Muscle of leg (tissue), 11 donors: ENCODE measurements around the gene WNT1. TPM values are rescaled to one million over a fixed set of nuclear protein-coding genes. Genes with fewer than 3 reads are reported as not detected.

ENCODE experiments used
- DNase-seq: peaks from one replicate; pipeline ENCODE4 v3.0.0; 2013
- H3K27ac ChIP-seq: one replicate; pipeline ENCODE4 v1.5.1; 2013; ENCODE audit warnings: mild to moderate bottlenecking, low read length, control low read depth
- H3K27me3 ChIP-seq: one replicate; pipeline ENCODE4 v1.6.1; 2013; ENCODE audit warnings: low read length; ENCODE audit not compliant: control insufficient read depth, insufficient read depth
- H3K36me3 ChIP-seq: one replicate; pipeline ENCODE4 v1.6.1; 2013; ENCODE audit warnings: low read length; ENCODE audit not compliant: control insufficient read depth, insufficient read depth
- H3K4me1 ChIP-seq: one replicate; pipeline ENCODE4 v1.6.1; 2013; ENCODE audit warnings: low read length; ENCODE audit not compliant: control insufficient read depth, insufficient read depth
- H3K4me3 ChIP-seq: one replicate; pipeline ENCODE4 v1.5.1; 2013; ENCODE audit warnings: low read length, control low read depth
- H3K9me3 ChIP-seq: replicated peaks from 2 replicates; pipeline ENCODE4 v1.6.1; 2013; ENCODE audit warnings: low read depth, low read length; ENCODE audit not compliant: control insufficient read depth
- WGBS: methylation state at CpG from one replicate; pipeline ENCODE4 v1.1.5; 2013; ENCODE audit warnings: missing lambda C conversion rate; ENCODE audit not compliant: insufficient coverage; 5-methylcytosine and 5-hydroxymethylcytosine counted together
- polyA plus RNA-seq, 8 donors: library from polyadenylated mRNA; unstranded; fragments of 120-200 nt; gene quantifications; one replicate each; pipeline versions ENCODE4 v1.2.1 to v1.2.3, GENCODE V29; 2013; ENCODE audit warnings: inconsistent platforms in 1 of 8, low replicate concordance in 1 of 8; ENCODE audit not compliant: insufficient read length in 8 of 8, insufficient read depth in 1 of 8
- total RNA-seq: library from RNA; stranded (reverse); fragments of 120-200 nt; gene quantifications from one replicate; pipeline ENCODE4 v1.2.4, GENCODE V29; 2013

The WNT1 gene
- total and polyA plus RNA-seq, 9 donors: 0.14 to 0.21 (median 0.17) TPM; not detected in 4

- DNase-seq: no peak
- Histone ChIP-seq H3K4me3 (no peak overlapping the region), H3K36me3 (peaks cover 43% of the 10 kb centered on the region), H3K9me3 (no peaks in the 10 kb centered on the region), H3K27me3 (no peaks in the 10 kb centered on the region), H3K4me1 (no peaks in the 10 kb centered on the region), H3K27ac (no peak overlapping the region)
- no CpG with 5 or more reads among the region's 4 CpGs for WGBS
These were observed 34.9 kb upstream of the WNT1 start for GRCh38 chr12:48943221-48943620.

- Histone ChIP-seq H3K9me3 (no peaks in the 10 kb centered on the region), H3K27ac (no peak overlapping the region), H3K36me3 (peaks cover 14% of the 10 kb centered on the region), H3K4me3 (no peak overlapping the region), H3K4me1 (no peaks in the 10 kb centered on the region), H3K27me3 (no peaks in the 10 kb centered on the region)
- DNase-seq: no peak
These were observed 31.9 kb upstream of the WNT1 start for GRCh38 chr12:48946205-48946604.

DNA sequence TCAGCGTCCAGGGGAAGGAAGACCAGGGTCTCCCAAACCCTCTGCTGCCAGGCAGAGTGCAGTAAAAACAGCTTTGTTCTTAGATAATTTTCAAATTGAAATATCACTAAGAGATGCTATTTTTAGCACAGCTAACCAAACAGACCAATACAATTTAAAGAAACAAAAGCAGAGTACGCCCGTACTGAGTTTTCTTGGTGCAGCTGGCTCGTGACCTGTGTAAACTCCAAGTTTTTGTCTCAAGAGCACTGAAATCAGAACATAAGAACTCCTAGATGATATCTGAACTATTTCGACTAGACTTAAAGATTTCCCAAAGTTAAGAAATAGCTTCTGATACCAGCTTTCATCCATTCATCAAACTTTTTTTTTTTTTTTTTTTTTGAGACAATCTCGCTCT, 31.2 kb upstream of the WNT1 start:
- peaks cover 7% of the 10 kb centered on the region for H3K36me3 ChIP-seq
- DNase-seq: no peak
- WGBS: 79% methylated on average over 4 of the region's 6 CpGs
- no peaks in the 10 kb centered on the region for H3K27me3 ChIP-seq
- H3K4me3 ChIP-seq: no peak overlapping the region
- no peak overlapping the region for H3K27ac ChIP-seq
- no peaks in the 10 kb centered on the region for H3K4me1 ChIP-seq
- no peaks in the 10 kb centered on the region for H3K9me3 ChIP-seq

DNA sequence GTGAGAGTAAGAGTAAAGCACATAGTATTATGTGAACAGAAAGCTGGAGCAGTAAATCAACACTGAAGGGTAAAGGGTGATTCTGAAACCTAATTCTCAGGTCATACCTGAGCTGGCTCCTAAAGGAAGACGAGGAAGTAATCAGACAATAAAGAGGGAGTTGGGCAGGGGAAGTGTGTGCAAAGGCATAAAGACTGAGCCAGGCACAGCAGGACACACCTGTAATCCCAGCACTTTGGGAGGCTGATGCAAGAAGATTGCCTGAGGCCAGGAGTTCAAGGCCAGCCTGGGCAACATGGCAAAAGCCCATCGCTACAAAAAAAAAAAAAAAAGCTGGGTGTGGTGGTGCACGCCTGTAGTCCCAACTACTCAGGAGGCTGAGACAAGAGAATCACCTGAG, 30.4 kb upstream of the WNT1 start:
- H3K27me3 ChIP-seq: no peaks in the 10 kb centered on the region
- no peak overlapping the region for H3K4me3 ChIP-seq
- peaks cover 14% of the 10 kb centered on the region for H3K36me3 ChIP-seq
- WGBS: 93% methylated on average over 2 of the region's 3 CpGs
- no peak for DNase-seq
- H3K27ac ChIP-seq: no peak overlapping the region
- no peaks in the 10 kb centered on the region for H3K9me3 ChIP-seq
- H3K4me1 ChIP-seq: no peaks in the 10 kb centered on the region

DNA sequence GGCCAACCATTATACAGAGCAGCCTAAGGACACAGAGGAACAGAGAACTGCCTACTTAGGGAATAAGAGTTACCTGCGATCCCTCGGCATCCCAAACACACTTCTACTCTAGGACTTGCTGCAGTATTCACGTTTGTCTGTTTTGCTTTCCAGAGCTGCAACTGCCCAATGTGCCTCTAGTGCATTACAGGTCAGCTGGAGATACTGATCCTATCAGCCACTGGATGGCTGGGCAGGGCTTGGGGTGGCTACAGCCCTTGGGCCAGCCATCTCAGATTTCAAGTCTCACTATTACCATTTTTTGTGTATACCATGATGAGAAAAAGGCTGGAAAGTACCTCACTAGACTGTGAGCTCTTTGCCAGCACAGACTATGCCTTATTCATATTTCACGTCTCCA, 25.4 kb upstream of the WNT1 start:
- no peak overlapping the region for H3K27ac ChIP-seq
- no peak for DNase-seq
- 90% methylated on average over 3 of the region's 4 CpGs for WGBS
- no peak overlapping the region for H3K4me3 ChIP-seq
- H3K36me3 ChIP-seq: peaks cover 10% of the 10 kb centered on the region
- H3K27me3 ChIP-seq: no peaks in the 10 kb centered on the region
- no peaks in the 10 kb centered on the region for H3K9me3 ChIP-seq
- peaks cover 11% of the 10 kb centered on the region for H3K4me1 ChIP-seq

GRCh38 chr12:48954061-48954460, 24.1 kb upstream of the WNT1 start:
- DNase-seq: no peak
- peaks cover 10% of the 10 kb centered on the region for H3K36me3 ChIP-seq
- H3K4me3 ChIP-seq: no peak overlapping the region
- 100% methylated on average over 1 of the region's 3 CpGs for WGBS
- no peaks in the 10 kb centered on the region for H3K27me3 ChIP-seq
- H3K9me3 ChIP-seq: no peaks in the 10 kb centered on the region
- peaks cover 14% of the 10 kb centered on the region for H3K4me1 ChIP-seq
- H3K27ac ChIP-seq: no peak overlapping the region

- no peaks in the 10 kb centered on the region for H3K27me3 ChIP-seq
- peaks cover 10% of the 10 kb centered on the region for H3K36me3 ChIP-seq
- no CpG with 5 or more reads among the region's 3 CpGs for WGBS
- H3K9me3 ChIP-seq: no peaks in the 10 kb centered on the region
- peaks cover 14% of the 10 kb centered on the region for H3K4me1 ChIP-seq
- no peak overlapping the region for H3K4me3 ChIP-seq
- no peak overlapping the region for H3K27ac ChIP-seq
- no peak for DNase-seq
These were observed 23.2 kb upstream of the WNT1 start for GRCh38 chr12:48954841-48955501.

- peak overlapping the region; percentile 100 for H3K4me3 ChIP-seq
- peaks cover 14% of the 10 kb centered on the region for H3K4me1 ChIP-seq
- no peaks in the 10 kb centered on the region for H3K9me3 ChIP-seq
- WGBS: 0% methylated on average over 16 of the region's 29 CpGs
- peak overlapping the region; percentile 96 for H3K27ac ChIP-seq
- peaks cover 10% of the 10 kb centered on the region for H3K36me3 ChIP-seq
- peaks cover 4% of the 10 kb centered on the region for H3K27me3 ChIP-seq
- peak; percentile 99 for DNase-seq
These were observed 21.6 kb upstream of the WNT1 start for GRCh38 chr12:48956279-48957140.

DNA sequence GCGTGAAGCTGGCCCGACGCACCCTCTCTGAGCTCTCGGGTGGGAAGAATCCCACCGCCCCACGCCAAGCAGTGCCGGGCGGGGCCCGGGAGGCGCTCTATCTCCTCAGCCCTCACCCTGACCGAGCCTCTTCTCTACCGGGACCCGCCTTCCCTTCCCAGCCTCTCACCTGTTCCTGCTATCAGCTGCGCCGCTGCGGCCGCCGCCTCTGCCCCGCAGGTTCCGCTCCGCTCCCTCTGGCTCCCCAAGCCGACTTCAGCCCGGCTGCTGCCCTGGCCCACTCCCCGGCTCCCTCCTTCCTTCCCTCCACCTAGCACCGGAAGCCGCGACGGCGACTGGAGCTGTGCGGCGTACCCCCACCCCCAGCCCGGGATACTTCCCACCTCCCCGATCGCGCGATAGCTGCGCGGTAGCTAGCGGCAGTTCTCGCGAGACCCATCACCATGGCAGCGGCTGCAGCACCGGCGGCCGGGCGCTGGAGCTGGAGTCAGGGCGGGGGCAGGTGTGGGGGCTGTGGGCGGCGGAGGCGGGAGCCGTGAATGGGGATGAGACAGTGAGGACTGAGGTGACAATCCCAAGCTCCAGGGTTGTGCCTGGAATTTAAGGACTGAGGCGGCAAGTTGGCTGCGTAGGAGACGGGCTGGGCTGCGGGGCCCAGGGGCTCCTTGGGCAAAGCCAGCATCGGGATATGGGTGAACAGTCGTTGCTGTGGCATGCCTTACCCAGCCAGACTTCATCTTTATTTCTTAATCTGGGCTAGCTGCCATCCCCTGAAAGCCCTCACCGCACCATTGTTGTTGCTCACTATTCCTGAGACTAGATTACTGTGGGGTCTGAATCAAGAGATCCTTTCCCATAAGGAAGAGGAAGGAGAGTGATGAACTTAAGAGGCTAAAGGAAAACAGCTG, 20.7 kb upstream of the WNT1 start, which contains the start of gene ARF3:
Gene ARF3, minus strand, starts transcription at position 347 of the 908 bp plus-strand sequence. CDS start 16,392 bp downstream, outside the sequence.
- Histone ChIP-seq H3K27me3 (peaks cover 4% of the 10 kb centered on the region), H3K9me3 (no peaks in the 10 kb centered on the region), H3K4me1 (peaks cover 14% of the 10 kb centered on the region), H3K36me3 (peaks cover 7% of the 10 kb centered on the region), H3K4me3 (peak within 1 kb of the TSS; percentile 100), H3K27ac (peak within 1 kb of the TSS; percentile 96)
- 0% methylated on average over 38 of the region's 58 CpGs for WGBS
- peak; percentile 97 for DNase-seq

DNA sequence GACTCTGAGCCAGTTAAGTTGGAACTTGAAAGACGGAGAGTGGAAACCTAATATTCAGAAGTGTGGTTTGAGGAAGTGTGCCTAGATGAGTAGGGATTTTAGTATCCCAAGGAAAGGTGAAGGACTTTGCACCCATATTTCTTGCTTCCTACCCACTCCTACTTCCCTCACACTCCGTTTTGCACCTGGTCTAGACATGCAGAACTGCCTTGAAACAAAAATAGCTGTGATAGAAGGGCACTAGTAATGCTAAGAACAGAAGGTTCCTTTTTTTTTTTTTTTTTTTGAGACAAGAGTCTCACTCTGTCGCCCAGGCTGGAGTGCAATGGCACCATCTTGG, 20.1 kb upstream of the WNT1 start:
- Histone ChIP-seq H3K4me3 (peak overlapping the region; percentile 100), H3K27ac (peak overlapping the region; percentile 96), H3K27me3 (peaks cover 4% of the 10 kb centered on the region), H3K36me3 (peaks cover under 1% of the 10 kb centered on the region), H3K9me3 (no peaks in the 10 kb centered on the region), H3K4me1 (peaks cover 14% of the 10 kb centered on the region)
- no peak for DNase-seq
- no CpG with 5 or more reads among the region's 3 CpGs for WGBS
